SKM-1 (cell line): ENCODE measurements around the gene EFCAB5.
A peak's percentile ranks its signal among the peaks of the same experiment; 100 is the strongest.
"Not testable (repeated sequence)": the region's sequence is repeated elsewhere in the genome, so short reads cannot be mapped to it uniquely, and the experiment has no call there.

Experiments
- DNase-seq: peaks from one replicate; lab custom pipeline; 2025; ENCODE audit not compliant: unreplicated experiment; lab: John Stamatoyannopoulos, UW

EFCAB5 gene

DNA sequence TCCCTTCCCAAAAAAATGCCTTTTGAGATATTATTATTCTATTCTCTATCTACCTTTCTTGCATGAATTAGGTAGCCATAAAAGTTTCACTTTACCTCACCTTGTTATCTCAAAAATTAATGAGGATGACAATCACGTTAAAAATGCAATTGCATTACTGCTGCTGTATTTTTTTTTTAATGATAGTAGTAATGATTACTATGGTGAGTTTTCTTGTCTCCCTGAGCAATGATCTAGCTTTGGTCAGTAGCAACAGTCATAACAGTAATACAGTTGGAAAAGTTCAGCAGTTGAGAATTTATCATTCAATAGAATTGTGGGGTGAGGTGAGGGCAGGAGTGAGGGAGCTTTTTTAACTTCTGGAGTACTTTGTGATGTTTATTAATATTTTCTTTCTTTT, at the start of gene EFCAB5:
TSS of gene EFCAB5 (plus strand) at position 301 of the 400 bp plus-strand sequence. CDS start 163 bp downstream, outside the sequence.
- DNase-seq, result no peak

DNA sequence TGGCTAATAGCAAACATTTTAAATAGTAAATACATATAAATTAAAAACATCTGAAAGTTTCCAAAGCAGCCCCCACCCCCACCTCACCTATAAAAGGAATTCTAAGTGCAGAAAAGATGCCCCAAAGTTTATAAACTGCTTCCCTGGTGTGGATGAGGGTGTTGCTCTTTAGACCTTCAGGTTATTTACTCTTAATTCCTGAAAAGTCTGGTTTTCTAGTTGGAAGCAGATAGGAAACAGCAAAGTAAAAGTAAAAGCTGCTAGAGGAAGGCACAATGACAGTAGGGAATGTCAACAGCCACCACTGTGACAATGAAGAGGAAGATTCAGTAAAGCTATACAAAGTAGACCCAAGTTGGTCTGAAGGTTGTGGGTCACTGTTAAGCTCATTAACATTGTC, 49.2 kb upstream of the EFCAB5 start:
- no peak for DNase-seq

DNA sequence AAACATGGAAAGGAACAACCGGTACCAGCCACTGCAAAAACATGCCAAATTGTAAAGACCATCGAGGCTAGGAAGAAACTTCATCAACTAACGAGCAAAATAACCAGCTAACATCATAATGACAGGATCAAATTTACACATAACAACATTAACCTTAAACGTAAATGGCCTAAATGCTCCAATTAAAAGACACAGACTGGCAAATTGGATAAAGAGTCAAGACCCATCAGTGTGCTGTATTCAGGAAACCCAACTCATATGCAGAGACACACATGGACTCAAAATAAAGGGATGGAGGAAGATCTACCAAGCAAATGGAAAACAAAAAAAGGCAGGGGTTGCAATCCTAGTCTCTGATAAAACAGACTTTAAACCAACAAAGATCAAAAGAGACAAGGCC, 44.3 kb upstream of the EFCAB5 start:
- DNase-seq, result not testable (repeated sequence)

DNA sequence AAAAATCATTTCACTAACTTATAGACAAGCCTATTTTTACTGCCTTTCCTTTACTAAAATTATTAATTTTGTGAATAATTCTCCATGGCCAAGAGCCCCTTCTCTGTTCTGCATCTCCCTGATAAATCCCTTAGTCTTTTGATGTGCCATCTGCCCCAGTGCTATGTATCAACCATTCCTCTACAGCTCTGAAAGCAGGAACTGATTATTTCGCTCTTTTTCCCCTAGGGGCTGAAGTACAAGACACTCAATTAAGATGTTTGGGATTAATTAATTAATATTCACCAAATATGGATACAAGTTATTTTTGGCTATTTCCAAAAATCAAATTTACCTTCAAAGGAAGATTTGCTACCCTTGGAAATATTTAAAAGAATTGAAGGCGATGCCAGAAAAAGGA, 38.0 kb upstream of the EFCAB5 start:
- no peak for DNase-seq

DNA sequence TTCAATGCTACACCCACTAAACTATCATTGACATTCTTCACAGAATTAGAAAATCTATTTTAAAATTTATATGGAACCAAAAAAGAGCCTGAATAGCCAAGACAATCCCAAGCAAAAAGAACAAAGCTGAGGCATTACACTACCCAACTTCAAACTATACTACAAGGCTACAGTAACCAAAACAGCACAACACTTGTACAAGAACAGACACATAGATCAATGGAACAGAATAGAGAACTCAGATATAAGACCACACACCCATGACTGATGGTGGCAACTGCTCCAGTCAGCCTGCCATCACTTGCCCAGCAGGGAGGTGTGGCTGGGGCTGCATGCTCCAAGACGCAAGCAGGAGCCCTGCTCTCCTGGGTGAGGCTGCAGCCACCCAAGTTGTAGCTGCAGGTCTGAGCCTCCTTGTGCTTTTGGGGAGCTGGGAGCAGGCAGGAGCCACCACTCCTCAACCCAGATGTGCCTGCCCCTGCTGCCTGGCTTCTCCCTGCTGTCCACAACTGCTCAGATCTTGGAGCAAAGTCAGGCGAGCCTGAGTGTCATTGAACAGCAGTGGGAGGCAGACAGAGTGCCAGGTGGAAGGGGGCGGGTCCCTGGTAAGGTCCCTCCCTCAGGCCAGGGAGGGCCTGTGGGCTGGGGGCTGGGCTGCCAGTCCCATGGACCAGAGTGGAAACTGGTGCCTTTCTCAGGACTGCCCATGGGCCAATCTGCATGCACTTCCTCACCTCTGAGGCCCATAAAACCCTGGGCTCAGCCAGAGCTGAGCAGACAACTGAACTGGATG, 36.2 kb upstream of the EFCAB5 start:
- no peak for DNase-seq

DNA sequence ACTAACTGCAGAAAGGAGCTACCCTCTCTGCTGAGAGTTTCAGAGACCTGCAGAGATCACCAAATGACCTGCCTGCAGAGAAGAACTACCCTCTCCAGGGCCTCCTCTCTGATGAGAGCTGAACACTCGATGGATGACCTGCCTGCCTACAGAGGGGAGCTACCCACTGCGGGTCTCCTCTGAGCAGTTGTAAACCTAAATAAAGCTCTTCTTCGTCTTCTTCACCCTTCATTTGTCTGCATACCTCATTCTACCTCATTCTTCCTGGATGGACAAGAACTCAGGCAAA, 35.6 kb upstream of the EFCAB5 start:
- no peak for DNase-seq

DNA sequence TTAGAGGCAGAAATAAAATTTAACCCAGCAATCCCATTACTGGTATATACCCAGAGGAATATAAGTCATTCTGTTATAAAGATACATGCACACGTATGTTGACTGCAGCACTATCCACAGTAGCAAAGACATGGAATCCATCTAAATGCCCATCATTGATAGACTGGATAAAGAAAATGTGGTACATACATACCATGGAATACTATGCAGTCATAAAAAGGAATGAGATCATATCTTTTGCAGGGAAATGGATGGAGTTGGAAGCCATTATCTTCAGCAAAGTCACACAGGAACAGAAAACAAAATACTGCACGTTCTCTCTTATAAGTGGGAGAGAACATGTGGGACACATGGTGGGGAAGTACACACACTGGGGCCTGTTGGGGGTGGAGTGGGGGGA, 34.5 kb upstream of the EFCAB5 start:
- DNase-seq, result no peak

DNA sequence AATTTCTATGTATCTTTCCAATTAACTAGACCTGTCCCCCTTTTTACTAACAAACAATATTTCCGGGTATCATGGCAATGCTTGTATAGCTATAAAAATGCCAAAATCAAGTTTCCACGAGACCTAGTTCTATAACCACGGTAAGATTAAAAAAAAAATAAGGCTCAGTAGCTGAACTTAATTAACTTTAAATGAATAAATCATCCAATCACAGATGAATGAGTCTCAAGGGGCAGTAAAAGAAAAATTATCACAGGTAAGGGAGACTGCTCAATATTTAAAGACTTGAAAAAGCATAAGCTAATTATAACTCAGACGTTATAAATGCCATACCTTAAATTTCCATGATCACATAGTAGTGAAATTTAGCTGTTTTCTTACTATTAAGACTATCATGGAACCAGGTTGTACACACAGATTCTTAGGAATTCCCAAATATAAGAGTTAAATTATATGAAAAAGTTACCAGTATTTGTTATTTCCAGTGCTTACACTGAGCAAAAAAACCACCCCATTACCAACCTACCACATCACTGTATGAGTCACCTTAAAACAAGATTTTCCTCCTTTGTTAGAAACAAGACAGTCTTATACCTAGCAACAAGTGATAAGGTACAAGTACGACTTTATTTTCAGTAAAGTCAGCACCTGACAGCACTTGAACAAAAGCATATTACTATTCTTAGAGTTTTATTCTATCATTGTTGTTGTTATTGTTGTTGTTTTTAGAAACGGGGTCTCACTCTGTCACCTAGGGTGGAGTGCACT, 32.0 kb upstream of the EFCAB5 start:
- DNase-seq, result no peak

DNA sequence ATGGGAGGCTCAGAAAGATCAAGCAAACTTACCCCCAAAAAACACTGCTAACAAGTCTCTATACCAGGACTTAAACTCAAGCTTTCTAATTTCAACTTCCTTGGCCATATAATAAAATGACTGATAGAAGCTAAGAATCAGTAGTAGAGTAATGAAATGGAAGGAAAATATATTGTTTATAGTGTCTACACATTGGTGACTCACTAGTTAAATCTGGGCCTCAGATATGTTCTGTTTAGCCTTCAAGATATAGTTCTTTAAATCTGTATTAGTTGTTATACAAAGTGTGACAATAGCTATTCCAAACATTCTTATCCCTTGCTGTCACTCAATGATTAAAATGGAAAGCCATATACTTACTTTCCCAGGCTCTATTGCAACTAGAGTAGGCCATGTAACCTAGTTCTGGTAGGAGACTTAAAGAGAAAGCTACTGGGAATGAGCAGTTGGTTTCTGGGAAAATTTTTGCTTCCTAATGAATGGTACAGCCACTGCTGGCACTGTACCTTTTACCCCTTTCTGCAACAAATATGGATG, 29.7 kb upstream of the EFCAB5 start:
- no peak for DNase-seq

DNA sequence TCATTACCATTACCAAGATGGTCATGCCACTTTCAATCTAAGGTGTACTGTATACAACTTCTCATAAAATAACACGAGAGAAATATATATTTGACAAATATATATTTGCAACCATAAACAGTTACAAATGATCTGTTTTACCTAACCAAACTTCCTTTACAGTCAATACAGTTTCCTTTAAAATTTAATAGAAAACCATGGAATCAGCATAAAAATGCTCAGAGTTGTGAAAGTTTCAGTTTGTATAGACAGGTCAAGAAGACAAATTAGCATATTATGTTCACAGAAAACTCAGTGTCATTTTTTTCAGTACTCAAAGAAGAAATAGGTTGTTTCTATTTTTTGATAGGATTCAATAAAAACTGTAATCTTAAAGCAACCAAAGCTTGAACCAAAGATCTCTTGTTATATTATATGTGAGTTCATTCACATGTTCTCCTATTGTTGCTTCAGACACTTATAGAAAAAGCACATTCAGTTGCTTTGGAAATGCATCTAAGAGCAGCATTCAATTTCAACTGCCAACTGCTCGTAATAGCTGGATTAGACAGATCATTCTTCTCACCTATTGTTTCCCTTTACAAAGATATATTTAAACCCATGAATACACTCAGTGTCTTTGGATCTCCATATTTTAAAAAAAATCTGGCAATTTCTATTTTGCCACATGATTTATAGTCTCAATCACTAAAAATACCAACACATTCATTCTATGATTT, 26.5 kb upstream of the EFCAB5 start:
- no peak for DNase-seq

DNA sequence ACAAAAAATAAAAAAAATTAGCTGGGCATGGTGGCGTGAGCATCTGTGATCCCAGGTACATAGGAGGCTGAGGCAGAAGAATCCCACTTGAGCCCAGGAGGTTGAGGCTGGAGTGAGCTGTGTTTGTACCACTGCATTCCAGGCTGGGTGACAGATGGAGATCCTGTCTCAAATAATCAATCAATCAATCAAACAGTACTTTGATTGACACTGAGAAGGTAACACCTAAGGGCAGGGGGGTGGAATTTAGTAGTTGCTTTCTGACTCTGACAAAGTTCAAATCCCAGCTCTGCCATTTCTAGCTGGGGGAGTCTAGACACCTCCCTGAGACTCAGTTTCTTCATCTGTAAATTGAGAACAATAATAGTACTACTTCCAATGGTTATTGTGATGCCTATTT, 23.4 kb upstream of the EFCAB5 start:
- DNase-seq, result no peak

DNA sequence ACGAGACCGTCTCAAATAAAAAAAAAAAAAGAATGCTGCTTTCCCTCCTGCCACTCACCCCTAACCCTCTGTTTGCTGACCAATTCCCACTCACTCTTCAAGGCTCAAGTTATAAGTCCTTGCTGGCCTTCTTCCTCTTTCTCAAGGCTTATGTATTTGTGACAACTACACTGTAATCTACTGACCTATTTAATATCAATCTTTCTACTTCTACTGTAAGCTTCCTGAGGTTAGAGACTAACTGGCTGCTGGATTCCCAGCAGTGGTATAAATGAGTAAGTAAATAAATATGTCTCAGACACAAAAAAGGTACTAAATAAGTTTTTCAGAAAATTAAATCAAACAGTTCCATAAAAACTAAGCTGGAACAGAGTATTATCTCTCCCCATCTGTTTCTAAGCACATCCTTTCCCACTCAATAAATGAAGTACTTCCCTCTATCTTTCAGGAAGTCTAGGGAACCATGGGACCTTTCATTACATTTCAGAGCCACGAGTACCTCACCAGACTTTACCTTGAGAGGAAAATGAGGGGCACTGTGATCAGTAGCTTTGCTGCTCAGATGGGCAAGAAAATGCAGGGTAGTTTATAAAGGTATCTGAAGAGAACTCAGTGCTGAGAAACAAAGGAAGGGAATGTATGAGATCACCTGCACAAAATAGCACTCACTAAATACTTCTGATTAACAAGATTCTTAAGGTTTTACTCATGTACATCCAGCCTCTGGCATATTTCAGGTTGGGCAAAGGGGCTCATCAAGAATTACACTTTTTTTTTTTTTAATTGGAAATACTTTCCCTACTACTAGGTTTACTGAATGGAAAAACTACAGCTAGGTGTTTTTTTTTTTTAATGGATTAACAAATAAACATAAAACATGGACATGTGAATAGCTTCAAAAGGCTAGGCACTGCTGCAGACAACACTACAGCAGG, 22.2 kb upstream of the EFCAB5 start:
- no peak for DNase-seq

DNA sequence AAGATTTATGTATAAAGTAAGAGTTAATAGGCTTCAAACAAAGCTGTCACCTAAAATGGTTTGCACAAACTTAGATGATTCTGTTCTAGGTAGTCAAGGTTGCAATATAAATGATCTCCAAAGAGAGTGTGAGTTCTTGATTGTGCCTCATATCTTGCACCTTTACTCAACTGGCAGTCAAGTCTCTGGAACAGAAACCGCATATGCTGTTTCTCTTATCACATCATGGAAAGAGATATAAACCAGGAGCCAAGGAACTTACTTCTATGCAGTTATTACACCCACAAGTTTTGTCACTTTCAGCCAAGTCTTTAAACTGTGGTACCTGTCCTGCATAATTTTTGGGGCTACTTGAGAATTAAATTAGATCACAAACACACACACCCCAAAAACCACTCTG, 16.6 kb upstream of the EFCAB5 start:
- DNase-seq, result no peak

DNA sequence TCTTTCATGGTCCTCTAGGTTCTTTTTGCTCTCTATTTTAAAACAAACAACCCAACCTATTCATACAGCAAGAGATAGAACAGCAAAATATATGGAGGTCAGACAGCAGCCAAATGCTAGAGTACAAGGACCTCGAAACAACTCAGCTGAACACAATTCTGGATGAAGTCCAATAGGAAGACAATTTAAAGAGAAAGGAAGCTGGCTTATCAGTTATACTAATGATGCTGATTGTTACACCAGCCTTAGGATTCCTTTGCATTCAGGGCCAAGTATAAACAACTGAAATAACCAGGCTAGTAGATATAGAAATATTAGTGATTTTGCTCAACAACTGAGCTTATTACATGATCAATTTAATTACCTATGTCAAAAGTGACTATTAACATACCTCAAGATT, 13.9 kb upstream of the EFCAB5 start:
- no peak for DNase-seq

DNA sequence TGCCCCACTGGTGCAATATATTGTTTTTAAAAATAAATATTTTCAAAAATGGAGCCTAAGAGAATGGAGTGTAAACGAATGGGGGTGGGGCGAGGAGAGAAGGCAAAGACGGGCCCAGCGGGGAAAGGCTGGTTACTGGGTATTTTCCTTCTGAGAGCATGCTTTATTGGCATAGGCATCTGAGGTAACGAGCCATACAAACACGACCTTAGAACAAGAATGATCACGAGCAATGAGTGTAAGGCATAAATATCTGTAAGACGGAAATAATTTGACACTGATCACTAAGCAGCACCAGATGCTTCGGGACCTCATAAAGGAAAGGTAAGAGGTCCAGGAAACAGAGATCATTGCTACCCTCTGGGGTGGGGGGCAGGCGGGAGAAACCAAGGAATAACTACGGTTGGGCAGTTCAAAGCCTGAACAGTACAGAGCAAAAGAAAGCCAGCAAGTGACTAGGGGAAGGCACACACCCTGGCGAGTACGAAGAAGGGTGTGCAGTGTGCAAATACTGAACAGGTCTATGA, 12.4 kb upstream of the EFCAB5 start:
- DNase-seq, result no peak

DNA sequence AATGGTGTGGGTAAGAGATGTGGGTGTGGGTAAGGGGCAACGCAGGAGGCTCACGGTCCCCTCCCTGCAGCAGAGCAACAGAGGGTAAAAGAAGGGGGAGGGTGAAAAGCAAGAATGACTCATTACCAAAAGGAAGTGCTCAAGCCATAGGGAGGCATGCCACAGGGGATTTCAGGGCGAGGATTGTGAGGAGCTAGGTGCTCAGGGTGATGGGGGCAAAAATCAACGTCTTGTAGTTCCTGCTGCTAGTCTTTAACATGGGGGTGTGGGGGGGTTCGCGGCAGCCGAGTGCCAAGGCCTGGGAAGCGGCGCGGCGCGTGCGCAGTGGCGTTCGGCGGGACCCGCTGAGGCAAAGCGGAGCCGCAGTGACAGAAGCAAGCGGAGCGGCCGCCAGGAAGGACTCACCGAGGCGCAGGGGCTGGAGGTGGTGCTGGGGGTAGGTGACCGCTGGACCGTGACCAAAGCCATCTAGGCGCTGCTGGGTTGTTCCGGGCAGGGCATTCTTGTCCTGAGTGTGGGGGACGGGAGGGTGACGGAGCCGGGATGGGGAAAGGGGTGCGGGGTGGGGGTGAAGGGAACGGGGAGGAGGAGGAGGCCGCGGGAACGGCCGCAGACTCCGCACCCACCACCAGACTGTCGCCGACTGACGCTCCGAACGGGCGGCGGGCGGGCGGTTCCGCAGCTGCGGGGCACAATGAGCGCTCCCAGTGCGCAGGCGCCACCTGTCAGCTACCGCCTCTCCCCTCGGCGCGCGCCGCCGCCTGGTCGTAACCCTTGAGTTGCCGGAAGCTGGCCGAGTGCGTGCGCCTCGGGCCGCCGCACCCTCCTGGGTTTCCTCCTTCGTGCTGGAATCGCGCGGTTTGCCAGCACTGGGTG, 11.7 kb upstream of the EFCAB5 start, which contains the start of gene SSH2:
TSS of gene SSH2 (minus strand) at position 696 of the 876 bp plus-strand sequence. CDS start at position 468, 228 bp downstream.
- peak; percentile 80 for DNase-seq

DNA sequence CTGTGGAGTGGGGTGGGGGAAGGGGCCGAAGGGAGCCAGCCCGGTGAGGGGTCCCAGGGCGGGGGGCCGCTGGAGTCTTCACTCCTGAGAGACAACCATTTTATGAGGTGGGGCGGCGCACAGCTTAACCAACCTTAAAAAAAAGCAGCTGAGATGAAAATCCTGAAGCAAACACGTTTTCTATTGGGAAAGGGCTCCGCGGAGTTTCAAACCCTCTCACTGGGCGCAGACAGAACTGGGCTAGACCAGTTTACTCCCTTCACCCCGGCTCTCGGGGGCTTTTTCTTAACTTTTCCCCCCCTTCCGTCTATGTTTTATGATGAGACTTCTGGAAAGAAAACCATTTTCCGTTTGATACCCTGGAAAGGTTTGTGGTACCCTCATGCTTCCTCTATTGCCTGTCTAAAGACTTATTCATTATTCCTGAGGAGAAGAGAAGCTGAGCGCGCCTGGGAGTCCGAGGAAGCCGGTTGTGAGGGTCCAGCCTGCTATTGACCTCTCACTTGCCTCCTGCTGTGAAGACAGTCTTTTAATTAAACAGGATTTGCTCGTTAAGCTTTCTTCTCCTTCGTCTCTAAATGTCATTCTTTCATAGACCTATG, 10.9 kb upstream of the EFCAB5 start:
- no peak for DNase-seq

DNA sequence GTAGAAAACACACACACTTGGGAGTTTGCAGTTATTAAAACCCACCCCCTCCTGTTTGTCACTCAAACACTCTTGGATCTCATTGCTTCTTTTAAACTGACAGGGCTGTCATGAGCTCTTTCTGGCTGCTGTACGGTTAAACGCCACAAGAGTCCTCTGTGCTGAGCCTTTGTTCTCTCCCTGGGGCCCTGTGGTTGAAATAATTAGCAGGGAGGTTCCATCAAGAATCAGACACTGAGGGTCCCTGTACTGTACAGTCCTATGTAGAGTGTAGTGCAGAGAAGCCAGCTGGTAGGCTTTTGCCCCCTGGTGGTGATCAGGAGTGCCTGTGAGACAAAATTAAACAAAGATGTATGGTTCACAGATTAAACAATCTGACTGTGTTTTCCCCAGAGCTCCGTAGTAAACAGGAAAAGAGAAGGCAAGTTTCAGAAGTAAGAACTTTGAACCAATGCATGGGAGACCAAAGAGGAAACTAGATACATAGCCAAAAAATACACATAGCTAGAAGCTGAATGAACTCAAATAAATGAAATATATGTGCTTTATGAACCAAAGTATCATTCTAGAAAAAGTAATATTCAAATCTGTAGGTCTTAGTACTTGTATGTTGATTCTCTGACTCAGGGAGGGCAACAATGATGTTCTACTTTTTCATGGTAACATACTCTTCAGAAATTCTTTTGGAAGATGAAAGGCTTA, 10.1 kb upstream of the EFCAB5 start:
- peak; percentile 87 for DNase-seq
